Astrocyte (in vitro differentiated cells and primary cell): ENCODE measurements around the gene RALY. TPM values are rescaled to one million over a fixed set of nuclear protein-coding genes. Genes with fewer than 3 reads are reported as not detected.

Source experiments
- DNase-seq: peaks from one replicate; pipeline ENCODE4 v3.0.0-alpha.2; 2010; ENCODE audit warnings: low read depth
- FAIRE-seq: peaks from 2 replicates; lab custom pipeline; 2011; peaks lifted over from hg19 to GRCh38; lab: Jason Lieb, UNC
- H2AFZ ChIP-seq: 2 replicates; pipeline ENCODE4 v1.6.0; 2012; ENCODE audit warnings: low read depth, low read length, inconsistent platforms
- H3K27ac ChIP-seq: 2 replicates; pipeline ENCODE4 v1.5.1; 2011; ENCODE audit warnings: low read depth, low read length, inconsistent platforms
- H3K27me3 ChIP-seq: 2 replicates; pipeline ENCODE4 v1.6.0; 2011; ENCODE audit warnings: low read length, inconsistent platforms; ENCODE audit not compliant: insufficient read depth
- H3K36me3 ChIP-seq: 2 replicates; pipeline ENCODE4 v1.5.1; 2011; ENCODE audit warnings: low read length, inconsistent platforms; ENCODE audit not compliant: insufficient read depth
- H3K4me1 ChIP-seq: 2 replicates; pipeline ENCODE4 v1.5.1; 2011; ENCODE audit warnings: low read length, inconsistent platforms; ENCODE audit not compliant: insufficient read depth
- H3K4me2 ChIP-seq: 2 replicates; pipeline ENCODE4 v1.6.0; 2012; ENCODE audit warnings: low read length, inconsistent platforms
- H3K4me3 ChIP-seq: 2 replicates; pipeline ENCODE4 v1.5.1; 2011; ENCODE audit warnings: low read depth, mild to moderate bottlenecking, low read length, inconsistent platforms; ENCODE audit not compliant: insufficient read depth
- H3K79me2 ChIP-seq: 2 replicates; pipeline ENCODE4 v1.6.0; 2012; ENCODE audit warnings: mild to moderate bottlenecking, low read length, inconsistent platforms; ENCODE audit not compliant: insufficient read depth
- H3K9ac ChIP-seq: 2 replicates; pipeline ENCODE4 v1.6.0; 2012; ENCODE audit warnings: mild to moderate bottlenecking, low read length, inconsistent platforms
- H3K9me3 ChIP-seq: 2 replicates; pipeline ENCODE4 v1.5.1; 2012; ENCODE audit warnings: low read depth, mild to moderate bottlenecking, low read length, inconsistent platforms; ENCODE audit not compliant: insufficient read depth
- H4K20me1 ChIP-seq: 2 replicates; pipeline ENCODE4 v1.6.0; 2012; ENCODE audit warnings: low read length, inconsistent platforms; ENCODE audit not compliant: insufficient read depth
- H3K27ac Mint-ChIP-seq: one replicate; pipeline ENCODE4 v1.8.0; 2021; ENCODE audit warnings: mild to moderate bottlenecking, mixed read lengths; ENCODE audit not compliant: unreplicated experiment
- H3K27me3 Mint-ChIP-seq: one replicate; pipeline ENCODE4 v1.8.0; 2021; ENCODE audit warnings: low read depth, mixed read lengths; ENCODE audit not compliant: unreplicated experiment
- H3K36me3 Mint-ChIP-seq: one replicate; pipeline ENCODE4 v1.8.0; 2021; ENCODE audit warnings: low read depth, mixed read lengths; ENCODE audit not compliant: unreplicated experiment
- H3K4me1 Mint-ChIP-seq: one replicate; pipeline ENCODE4 v1.8.0; 2021; ENCODE audit warnings: low read depth, mixed read lengths; ENCODE audit not compliant: unreplicated experiment
- H3K4me3 Mint-ChIP-seq: one replicate; pipeline ENCODE4 v1.8.0; 2021; ENCODE audit warnings: mild to moderate bottlenecking, moderate library complexity, mixed read lengths; ENCODE audit not compliant: unreplicated experiment
- H3K9me3 Mint-ChIP-seq: one replicate; pipeline ENCODE4 v1.8.0; 2021; ENCODE audit warnings: mild to moderate bottlenecking, mixed read lengths; ENCODE audit not compliant: unreplicated experiment
- CTCF ChIP-seq: IDR thresholded peaks from 2 replicates; pipeline ENCODE4 v1.5.1; 2011; ENCODE audit warnings: low read depth, mild to moderate bottlenecking, inconsistent platforms, low read length, moderate library complexity; ENCODE audit not compliant: insufficient read depth
- EZH2 ChIP-seq: IDR thresholded peaks from 2 replicates; pipeline ENCODE4 v1.6.1; 2012; ENCODE audit warnings: mild to moderate bottlenecking, low read length, inconsistent platforms; ENCODE audit not compliant: insufficient read depth
- total RNA-seq: library from RNA; stranded (reverse); gene quantifications from 2 replicates; pipeline ENCODE4 v1.2.1, GENCODE V29; 2021

The RALY gene
- total RNA-seq, 1 donor from 2014 or later, result 105 TPM

- Histone ChIP-seq H2AFZ (no peak overlapping the region), H3K9ac (no peak overlapping the region), H3K27me3 (no peaks in the 10 kb centered on the region), H3K79me2 (peaks cover 75% of the 10 kb centered on the region), H3K9me3 (no peaks in the 10 kb centered on the region), H3K4me1 (peaks cover 10% of the 10 kb centered on the region), H4K20me1 (peaks cover 100% of the 10 kb centered on the region), H3K36me3 (no peaks in the 10 kb centered on the region), H3K4me3 (no peak overlapping the region), H3K4me2 (no peak overlapping the region), H3K27ac (no peak overlapping the region)
- Mint-ChIP-seq H3K4me1 (peaks cover 21% of the 10 kb centered on the region), H3K36me3 (no peaks in the 10 kb centered on the region), H3K27ac (no peak overlapping the region), H3K27me3 (no peaks in the 10 kb centered on the region), H3K9me3 (no peaks in the 10 kb centered on the region), H3K4me3 (no peak overlapping the region)
- TF ChIP-seq CTCF, result no peak
- TF ChIP-seq EZH2, result no peak
- FAIRE-seq, result no peak
- no peak for DNase-seq
Measured at GRCh38 chr20:34064286-34064685, 70.6 kb downstream of the RALY start.

GRCh38 chr20:34065260-34065659 lies 71.5 kb downstream of the RALY start:
- Mint-ChIP-seq H3K27me3 (no peaks in the 10 kb centered on the region), H3K9me3 (no peaks in the 10 kb centered on the region), H3K36me3 (no peaks in the 10 kb centered on the region), H3K4me1 (peaks cover 24% of the 10 kb centered on the region), H3K4me3 (no peak overlapping the region), H3K27ac (peak overlapping the region; percentile 48)
- Histone ChIP-seq H3K27me3 (no peaks in the 10 kb centered on the region), H3K79me2 (peaks cover 65% of the 10 kb centered on the region), H4K20me1 (peaks cover 99% of the 10 kb centered on the region), H3K4me2 (peak overlapping the region; percentile 5), H3K9ac (no peak overlapping the region), H3K36me3 (no peaks in the 10 kb centered on the region), H3K4me3 (no peak overlapping the region), H3K27ac (no peak overlapping the region), H3K4me1 (peaks cover 10% of the 10 kb centered on the region), H3K9me3 (no peaks in the 10 kb centered on the region), H2AFZ (no peak overlapping the region)
- DNase-seq (peak; percentile 82), FAIRE-seq (peak; percentile 34)
- no peak for TF ChIP-seq CTCF
- TF ChIP-seq EZH2, result no peak

GRCh38 chr20:34066476-34067090 lies 72.9 kb downstream of the RALY start:
- TF ChIP-seq CTCF (no peak), EZH2 (no peak)
- no peak overlapping the region for H3K4me3 ChIP-seq
- FAIRE-seq (no peak), DNase-seq (no peak)
- peaks cover 10% of the 10 kb centered on the region for H3K4me1 ChIP-seq
- no peaks in the 10 kb centered on the region for H3K9me3 ChIP-seq
- H3K27me3 ChIP-seq, result no peaks in the 10 kb centered on the region
- peaks cover 97% of the 10 kb centered on the region for H4K20me1 ChIP-seq
- Mint-ChIP-seq H3K4me3 (no peak overlapping the region), H3K27me3 (no peaks in the 10 kb centered on the region), H3K4me1 (peaks cover 24% of the 10 kb centered on the region), H3K36me3 (no peaks in the 10 kb centered on the region), H3K27ac (no peak overlapping the region), H3K9me3 (no peaks in the 10 kb centered on the region)
- peaks cover 61% of the 10 kb centered on the region for H3K79me2 ChIP-seq
- no peak overlapping the region for H3K9ac ChIP-seq
- H2AFZ ChIP-seq, result no peak overlapping the region
- no peak overlapping the region for H3K27ac ChIP-seq
- H3K4me2 ChIP-seq, result no peak overlapping the region
- no peaks in the 10 kb centered on the region for H3K36me3 ChIP-seq
